ENCODE results near the gene SKAP2.
"Not testable (repeated sequence)": the region's sequence is repeated elsewhere in the genome, so short reads cannot be mapped to it uniquely, and the experiment has no call there.

Gene SKAP2

DNA sequence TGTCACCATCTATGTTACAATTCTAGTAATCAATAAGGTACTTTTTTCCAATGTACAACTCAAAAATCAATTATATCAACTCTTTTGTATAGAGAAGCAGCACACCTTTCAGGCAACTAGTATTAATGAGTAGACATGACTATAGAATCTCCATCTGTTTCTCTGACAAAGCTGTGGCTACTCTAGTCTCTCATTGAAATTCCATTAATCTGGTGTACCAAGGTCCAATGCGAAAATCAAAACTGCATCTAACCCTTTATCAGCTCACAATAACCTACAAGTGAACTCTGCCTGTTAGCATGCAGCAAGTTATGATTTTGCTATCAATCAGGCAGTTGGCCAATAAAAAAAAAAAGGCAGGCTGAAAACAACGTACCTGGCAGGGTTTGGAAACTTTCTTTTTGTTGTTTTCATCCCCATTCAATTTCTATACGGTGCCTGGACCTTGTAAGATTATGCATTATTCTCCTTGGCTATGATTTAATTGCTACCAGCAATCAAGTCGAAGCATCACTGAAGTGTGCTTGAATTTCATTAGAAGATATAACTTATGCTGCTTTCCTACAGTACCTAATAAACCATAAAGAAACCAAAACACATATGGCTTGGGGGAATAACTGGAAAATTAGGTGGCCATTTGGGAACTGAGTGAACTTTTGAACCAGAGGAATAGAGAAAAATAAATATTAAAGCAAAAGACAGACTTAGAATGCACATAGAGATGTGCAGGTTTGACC lies 23.2 kb downstream of the SKAP2 start:
- H3K4me3 ChIP-seq (ENCODE audit: low read depth, low read length), result no peak overlapping the region
- TF ChIP-seq, protein P1, sequence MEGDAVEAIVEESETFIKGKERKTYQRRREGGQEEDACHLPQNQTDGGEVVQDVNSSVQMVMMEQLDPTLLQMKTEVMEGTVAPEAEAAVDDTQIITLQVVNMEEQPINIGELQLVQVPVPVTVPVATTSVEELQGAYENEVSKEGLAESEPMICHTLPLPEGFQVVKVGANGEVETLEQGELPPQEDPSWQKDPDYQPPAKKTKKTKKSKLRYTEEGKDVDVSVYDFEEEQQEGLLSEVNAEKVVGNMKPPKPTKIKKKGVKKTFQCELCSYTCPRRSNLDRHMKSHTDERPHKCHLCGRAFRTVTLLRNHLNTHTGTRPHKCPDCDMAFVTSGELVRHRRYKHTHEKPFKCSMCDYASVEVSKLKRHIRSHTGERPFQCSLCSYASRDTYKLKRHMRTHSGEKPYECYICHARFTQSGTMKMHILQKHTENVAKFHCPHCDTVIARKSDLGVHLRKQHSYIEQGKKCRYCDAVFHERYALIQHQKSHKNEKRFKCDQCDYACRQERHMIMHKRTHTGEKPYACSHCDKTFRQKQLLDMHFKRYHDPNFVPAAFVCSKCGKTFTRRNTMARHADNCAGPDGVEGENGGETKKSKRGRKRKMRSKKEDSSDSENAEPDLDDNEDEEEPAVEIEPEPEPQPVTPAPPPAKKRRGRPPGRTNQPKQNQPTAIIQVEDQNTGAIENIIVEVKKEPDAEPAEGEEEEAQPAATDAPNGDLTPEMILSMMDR (IDR thresholded peaks at IDR 0.05; ENCODE audit: insufficient read depth, low read length, missing control alignments), result no peak
- ChIA-PET CTCF (no interaction called here), POLR2A (no interaction called here)
- no peak for DNase-seq (ENCODE audit: low read depth, low spot score)

DNA sequence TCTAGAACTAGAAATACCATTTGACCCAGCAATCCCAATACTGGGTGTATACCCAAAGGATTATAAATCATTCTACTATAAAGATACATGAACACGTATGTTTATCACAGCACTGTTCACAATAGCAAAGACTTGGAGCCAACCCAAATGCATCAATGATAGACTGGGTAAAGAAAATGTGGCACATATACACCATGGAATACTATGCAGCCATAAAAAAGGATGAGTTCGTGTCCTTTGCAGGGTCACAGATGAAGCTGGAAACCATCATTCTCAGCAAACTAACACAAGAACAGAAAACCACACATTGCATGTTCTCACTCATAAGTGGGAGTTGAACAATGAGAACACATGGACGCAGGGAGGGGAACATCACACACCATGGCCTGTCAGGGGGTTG lies 27.6 kb downstream of the SKAP2 start:
- CTCF ChIA-PET, POLR2A ChIA-PET: not testable (repeated sequence)

DNA sequence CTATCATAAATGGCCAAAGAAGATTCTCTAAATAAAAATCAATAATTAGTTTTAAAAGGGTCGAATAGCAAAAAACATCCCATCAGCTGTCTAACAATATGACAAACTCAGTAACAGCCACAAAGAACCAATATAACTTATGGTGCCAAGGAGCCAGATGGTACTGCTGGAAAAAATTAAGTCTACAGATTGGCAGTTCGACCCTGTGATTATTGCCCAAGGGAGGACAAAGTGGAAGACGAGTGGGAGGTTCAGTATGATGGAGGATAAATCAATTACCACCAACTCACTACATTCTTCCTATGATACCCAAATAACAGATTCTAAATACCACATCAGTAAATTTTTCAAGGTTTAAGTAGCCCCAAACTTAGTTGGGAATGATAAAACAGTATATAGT lies 49.0 kb downstream of the SKAP2 start:
- TF ChIP-seq, protein P1 (IDR thresholded peaks at IDR 0.05; ENCODE audit: insufficient read depth, low read length, missing control alignments), result no peak
- POLR2A ChIA-PET, result no interaction called here
- CTCF ChIA-PET, result no interaction called here
- no peak overlapping the region for H3K4me3 ChIP-seq (ENCODE audit: low read depth, low read length)
- DNase-seq (ENCODE audit: low read depth, low spot score), result no peak

More for the DNA sequence above, 27.6 kb downstream of the SKAP2 start:
- not testable (repeated sequence) for DNase-seq (ENCODE audit: low read depth, low spot score); H3K4me3 ChIP-seq (ENCODE audit: low read depth, low read length)

DNA sequence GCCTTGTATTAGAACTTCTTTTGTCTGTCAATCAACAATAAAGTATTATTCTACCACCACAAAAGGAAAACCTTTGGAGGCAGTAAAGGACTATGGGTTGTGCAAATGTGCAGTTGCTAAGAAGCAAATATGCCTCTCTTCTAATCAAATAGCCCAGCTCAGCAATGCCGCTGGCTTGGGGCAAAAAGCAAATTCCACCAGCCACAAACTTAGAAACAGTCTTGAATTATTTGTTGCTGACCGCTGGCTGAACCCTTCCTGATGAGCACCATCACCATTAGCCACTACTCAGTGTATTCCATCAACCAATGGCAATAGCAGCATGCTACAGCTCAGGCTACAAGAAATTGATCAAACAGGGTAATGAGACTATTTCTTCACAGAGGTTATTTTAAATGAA lies 51.0 kb downstream of the SKAP2 start:
- CTCF ChIA-PET, result interaction anchor here (0.7 to 1.3 kb wide), 2 partner anchors 19 to 41 kb away, joined by 3 read pairs; no protein-coding TSS in a partner anchor
- no peak for DNase-seq (ENCODE audit: low read depth, low spot score)
- TF ChIP-seq, protein P1 (IDR thresholded peaks at IDR 0.05; ENCODE audit: insufficient read depth, low read length, missing control alignments), result no peak
- POLR2A ChIA-PET, result no interaction called here
- H3K4me3 ChIP-seq (ENCODE audit: low read depth, low read length), result no peak overlapping the region

GRCh38 chr7:26794541-26794940 lies 69.8 kb downstream of the SKAP2 start:
- H3K4me3 ChIP-seq (ENCODE audit: low read depth, low read length), result no peak overlapping the region
- ChIA-PET CTCF (no interaction called here), POLR2A (no interaction called here)
- DNase-seq (ENCODE audit: low read depth, low spot score), result no peak
- TF ChIP-seq, protein P1 (IDR thresholded peaks at IDR 0.05; ENCODE audit: insufficient read depth, low read length, missing control alignments), result no peak

GRCh38 chr7:26792576-26792975 lies 71.8 kb downstream of the SKAP2 start:
- TF ChIP-seq, protein P1 (IDR thresholded peaks at IDR 0.05; ENCODE audit: insufficient read depth, low read length, missing control alignments), result no peak
- ChIA-PET CTCF (no interaction called here), POLR2A (no interaction called here)
- no peak for DNase-seq (ENCODE audit: low read depth, low spot score)
- no peak overlapping the region for H3K4me3 ChIP-seq (ENCODE audit: low read depth, low read length)

GRCh38 chr7:26792006-26792405 lies 72.4 kb downstream of the SKAP2 start:
- TF ChIP-seq, protein P1 (IDR thresholded peaks at IDR 0.05; ENCODE audit: insufficient read depth, low read length, missing control alignments), result no peak
- ChIA-PET POLR2A (no interaction called here), CTCF (no interaction called here)
- DNase-seq (ENCODE audit: low read depth, low spot score), result no peak
- H3K4me3 ChIP-seq (ENCODE audit: low read depth, low read length), result no peak overlapping the region
